SK-N-SH (cell line): Measurements from ENCODE around the gene USPL1.

Source experiments
- EP300 ChIP-seq, 2 experiments: IDR thresholded peaks; 2 replicates each; pipeline versions ENCODE4 v1.4.0 to v1.6.1; 2012; ENCODE audit warnings: borderline replicate concordance in 1 of 2, low read depth in 1 of 2, low read length in 1 of 2
- FOSL2 ChIP-seq: IDR thresholded peaks from 2 replicates; pipeline ENCODE4 v1.4.0; 2012; ENCODE audit warnings: low read depth, mild to moderate bottlenecking, moderate library complexity, borderline replicate concordance
- GABPA ChIP-seq: IDR thresholded peaks from 2 replicates; pipeline ENCODE4 v1.4.0; 2012; ENCODE audit warnings: low read depth, mild to moderate bottlenecking
- MAX ChIP-seq: IDR thresholded peaks from 2 replicates; pipeline ENCODE4 v1.4.0; 2012; ENCODE audit warnings: low read depth
- NRF1 ChIP-seq: IDR thresholded peaks from 2 replicates; pipeline ENCODE4 v1.6.1; 2012; ENCODE audit warnings: low read depth, mild to moderate bottlenecking, low read length
- POLR2AphosphoS5 ChIP-seq: IDR thresholded peaks from 2 replicates; pipeline ENCODE4 v1.6.1; 2012; ENCODE audit warnings: low read depth, low read length
- RFX5 ChIP-seq: IDR thresholded peaks from 2 replicates; pipeline ENCODE4 v1.6.1; 2012; ENCODE audit warnings: mild to moderate bottlenecking, improper control_type of control experiment, low read length
- SIN3A ChIP-seq: IDR thresholded peaks from 2 replicates; pipeline ENCODE4 v1.6.1; 2012; ENCODE audit warnings: low read depth, mild to moderate bottlenecking, low read length, moderate library complexity, borderline replicate concordance
- TAF1 ChIP-seq: IDR thresholded peaks from 2 replicates; pipeline ENCODE4 v1.6.1; 2012; ENCODE audit warnings: low read depth, mild to moderate bottlenecking, low read length, moderate library complexity, borderline replicate concordance
- TF ChIP-seq, protein P1 (sequence below): fragments of 200-600 bp; sonication (generic); IDR thresholded peaks from 2 replicates; pipeline ENCODE4 v1.6.1; 2017; ENCODE audit warnings: antibody characterized with exemption, mild to moderate bottlenecking, moderate library complexity
- TF ChIP-seq, protein P2 (sequence below): fragments of 150-350 bp; IDR thresholded peaks from 2 replicates; pipeline ENCODE4 v1.6.1; 2017; ENCODE audit warnings: antibody characterized with exemption, low read length, low read depth, borderline replicate concordance

DNA sequence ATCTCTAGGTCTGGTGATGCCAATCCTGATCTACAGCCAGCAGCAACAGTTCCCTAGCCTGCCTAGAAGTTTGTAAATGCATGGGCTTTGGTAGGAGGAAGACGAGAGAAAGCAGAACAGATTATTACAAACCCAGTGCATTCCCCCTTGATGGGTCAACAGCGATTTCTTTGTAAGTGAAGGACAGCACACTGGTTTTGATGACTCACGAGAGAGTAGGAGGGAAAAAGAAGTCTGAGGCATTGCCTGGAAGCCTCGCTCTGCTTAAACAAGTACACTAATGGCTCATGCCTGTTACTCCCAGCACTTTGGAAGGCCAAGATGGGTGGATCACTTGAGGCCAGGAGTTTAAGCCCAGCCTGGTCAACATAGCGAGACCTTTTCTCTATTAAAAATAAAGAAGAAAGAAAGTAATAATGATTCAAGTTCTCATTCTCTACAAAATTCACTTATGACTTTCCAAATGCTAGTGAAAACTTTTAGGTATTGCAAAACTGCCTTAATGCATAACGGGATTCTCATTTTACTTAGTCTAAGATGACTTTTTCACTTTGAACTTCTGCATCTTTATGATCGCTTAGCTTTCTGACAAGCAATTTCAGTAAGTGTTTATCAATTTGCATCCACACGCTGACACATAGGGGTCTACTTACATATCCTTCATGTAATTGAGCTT, 47.7 kb upstream of the USPL1 start:
- no peak for TF ChIP-seq RFX5
- TF ChIP-seq TAF1 = peak; percentile 31; the same call in 1 of the 2 replicates
- TF ChIP-seq, protein P1, sequence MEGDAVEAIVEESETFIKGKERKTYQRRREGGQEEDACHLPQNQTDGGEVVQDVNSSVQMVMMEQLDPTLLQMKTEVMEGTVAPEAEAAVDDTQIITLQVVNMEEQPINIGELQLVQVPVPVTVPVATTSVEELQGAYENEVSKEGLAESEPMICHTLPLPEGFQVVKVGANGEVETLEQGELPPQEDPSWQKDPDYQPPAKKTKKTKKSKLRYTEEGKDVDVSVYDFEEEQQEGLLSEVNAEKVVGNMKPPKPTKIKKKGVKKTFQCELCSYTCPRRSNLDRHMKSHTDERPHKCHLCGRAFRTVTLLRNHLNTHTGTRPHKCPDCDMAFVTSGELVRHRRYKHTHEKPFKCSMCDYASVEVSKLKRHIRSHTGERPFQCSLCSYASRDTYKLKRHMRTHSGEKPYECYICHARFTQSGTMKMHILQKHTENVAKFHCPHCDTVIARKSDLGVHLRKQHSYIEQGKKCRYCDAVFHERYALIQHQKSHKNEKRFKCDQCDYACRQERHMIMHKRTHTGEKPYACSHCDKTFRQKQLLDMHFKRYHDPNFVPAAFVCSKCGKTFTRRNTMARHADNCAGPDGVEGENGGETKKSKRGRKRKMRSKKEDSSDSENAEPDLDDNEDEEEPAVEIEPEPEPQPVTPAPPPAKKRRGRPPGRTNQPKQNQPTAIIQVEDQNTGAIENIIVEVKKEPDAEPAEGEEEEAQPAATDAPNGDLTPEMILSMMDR = no peak
- TF ChIP-seq NRF1 = no peak
- TF ChIP-seq SIN3A = 0 out of 2 replicates have a peak, but pooled peaks have one; percentile 44
- TF ChIP-seq GABPA = no peak
- peak; percentile 88 for TF ChIP-seq MAX
- 0 out of 2 replicates have a peak, but pooled peaks have one; percentile 16 for TF ChIP-seq POLR2AphosphoS5
- TF ChIP-seq EP300 (IDR thresholded peaks at IDR 0.05; ENCODE audit: borderline replicate concordance in 1 of 2, low read depth in 1 of 2, low read length in 1 of 2) = 0 out of 4 replicates have a peak, but pooled peaks of 1 of the 2 experiments have one; percentile 36
- TF ChIP-seq, protein P2, sequence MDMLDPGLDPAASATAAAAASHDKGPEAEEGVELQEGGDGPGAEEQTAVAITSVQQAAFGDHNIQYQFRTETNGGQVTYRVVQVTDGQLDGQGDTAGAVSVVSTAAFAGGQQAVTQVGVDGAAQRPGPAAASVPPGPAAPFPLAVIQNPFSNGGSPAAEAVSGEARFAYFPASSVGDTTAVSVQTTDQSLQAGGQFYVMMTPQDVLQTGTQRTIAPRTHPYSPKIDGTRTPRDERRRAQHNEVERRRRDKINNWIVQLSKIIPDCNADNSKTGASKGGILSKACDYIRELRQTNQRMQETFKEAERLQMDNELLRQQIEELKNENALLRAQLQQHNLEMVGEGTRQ = no peak
- TF ChIP-seq FOSL2 = peak; percentile 87
